HuH-7 (cell line): ENCODE data around the gene CENPP.
A peak's percentile ranks its signal among the peaks of the same experiment; 100 is the strongest.
"Not testable (repeated sequence)": the region's sequence is repeated elsewhere in the genome, so short reads cannot be mapped to it uniquely, and the experiment has no call there.

Source experiments
- DNase-seq: peaks from one replicate; pipeline ENCODE4 v3.0.0; 2011; ENCODE audit warnings: low spot score

CENPP gene

GRCh38 chr9:92616199-92616641, 290.5 kb downstream of the CENPP start:
- no peak for DNase-seq

- DNase-seq, result no peak
Measured at GRCh38 chr9:92616655-92617111, 290.9 kb downstream of the CENPP start.

GRCh38 chr9:92617195-92617813, 291.6 kb downstream of the CENPP start:
- DNase-seq, result no peak

GRCh38 chr9:92617951-92618510, 292.3 kb downstream of the CENPP start:
- no peak for DNase-seq

- no peak for DNase-seq
Measured at GRCh38 chr9:92618633-92619225, 293.0 kb downstream of the CENPP start.

GRCh38 chr9:92619601-92620300, 294.0 kb downstream of the CENPP start:
- no peak for DNase-seq

GRCh38 chr9:92620845-92621244, 295.1 kb downstream of the CENPP start:
- no peak for DNase-seq

- DNase-seq, result not testable (repeated sequence)
Measured at GRCh38 chr9:92623936-92624335, 298.2 kb downstream of the CENPP start.

GRCh38 chr9:92626484-92626883, 300.7 kb downstream of the CENPP start:
- no peak for DNase-seq

GRCh38 chr9:92627651-92628050, 301.9 kb downstream of the CENPP start:
- no peak for DNase-seq

GRCh38 chr9:92631452-92632343, 305.9 kb downstream of the CENPP start:
- no peak for DNase-seq

- DNase-seq, result no peak
Measured at GRCh38 chr9:92632641-92633040, 306.9 kb downstream of the CENPP start.

GRCh38 chr9:92633614-92634278, 308.0 kb downstream of the CENPP start:
- no peak for DNase-seq

- DNase-seq, result peak; percentile 92
Measured at GRCh38 chr9:92634712-92635605, 309.2 kb downstream of the CENPP start.

- DNase-seq, result no peak
Measured at GRCh38 chr9:92635760-92636159, 310.0 kb downstream of the CENPP start.

GRCh38 chr9:92636627-92637026, 310.9 kb downstream of the CENPP start:
- no peak for DNase-seq

- DNase-seq, result no peak
Measured at GRCh38 chr9:92637326-92637725, 311.6 kb downstream of the CENPP start.

GRCh38 chr9:92637886-92638620, 312.3 kb downstream of the CENPP start:
- no peak for DNase-seq

GRCh38 chr9:92638621-92639101, 312.9 kb downstream of the CENPP start:
- no peak for DNase-seq
